Measurements from ENCODE around the gene LAPTM4A. TPM values are rescaled to one million over a fixed set of nuclear protein-coding genes. Genes with fewer than 3 reads are reported as not detected.
"Not testable (repeated sequence)": the region's sequence is repeated elsewhere in the genome, so short reads cannot be mapped to it uniquely, and the experiment has no call there.

The LAPTM4A gene
- total and polyA plus RNA-seq, 2 experiments from 2014 or later, result 255 to 455 TPM

- Histone ChIP-seq H4K20me1 (ENCODE audit: insufficient read depth, poor library complexity, severe bottlenecking) (no peaks in the 10 kb centered on the region), H3K9me3 (ENCODE audit: low read depth) (no peaks in the 10 kb centered on the region), H3K36me3 (replicated peaks; ENCODE audit: insufficient read depth, low read depth) (no peaks in the 10 kb centered on the region), H3K4me3 (no peak overlapping the region), H3K4me1 (ENCODE audit: insufficient read depth) (peaks cover 33% of the 10 kb centered on the region), H2AFZ (no peak overlapping the region), H3K4me2 (no peak overlapping the region), H3K27me3 (no peaks in the 10 kb centered on the region), H3K79me2 (no peaks in the 10 kb centered on the region), H3K9me2 (replicated peaks; ENCODE audit: insufficient read depth) (no peaks in the 10 kb centered on the region), H3K27ac (no peak overlapping the region)
- no peak for DNase-seq (ENCODE audit: low spot score)
- WGBS (ENCODE audit: low lambda C conversion rate, missing lambda C conversion rate), result 87% methylated on average over 8 of the region's 8 CpGs
- no peak for TF ChIP-seq EZH2 (IDR thresholded peaks at IDR 0.05; ENCODE audit: borderline replicate concordance)
- TF ChIP-seq EZH2phosphoT487 (IDR thresholded peaks at IDR 0.05; ENCODE audit: low read depth, severe bottlenecking, unreplicated experiment), result no peak
These were observed 23.5 kb upstream of the LAPTM4A start for GRCh38 chr2:20074901-20075300.

DNA sequence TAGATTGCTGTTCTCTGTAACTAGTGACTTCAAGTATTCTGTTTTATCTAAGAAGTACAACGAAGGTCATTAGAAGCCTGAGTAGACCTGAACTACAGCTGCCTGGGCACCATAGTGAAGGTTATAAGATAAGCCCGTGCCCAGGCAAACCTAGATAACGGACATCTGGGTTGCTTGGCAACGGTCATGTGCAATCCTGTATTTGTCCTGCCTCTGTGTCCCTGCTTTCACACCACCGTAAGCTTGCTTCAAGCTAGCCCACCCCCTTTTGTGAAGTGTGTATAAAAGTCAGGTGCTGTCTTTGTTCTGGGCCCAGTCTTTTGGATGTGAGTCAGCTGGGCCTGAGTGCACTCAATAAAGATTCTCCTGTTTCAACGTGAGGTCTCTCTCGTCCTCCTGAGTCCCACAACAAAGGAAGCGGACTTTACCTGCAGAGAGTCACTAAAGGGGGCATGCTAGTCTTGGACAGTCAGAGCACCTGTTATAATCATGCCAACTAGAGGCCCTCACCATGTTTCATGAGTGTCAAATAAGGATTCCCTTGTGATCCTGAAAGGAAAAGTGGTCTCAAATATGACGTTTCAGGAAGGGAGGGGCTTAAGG is 22.7 kb upstream of the LAPTM4A start:
- 47% methylated on average over 9 of the region's 9 CpGs for WGBS (ENCODE audit: low lambda C conversion rate, missing lambda C conversion rate)
- not testable (repeated sequence) for H2AFZ ChIP-seq; DNase-seq (ENCODE audit: low spot score); H3K9me2 ChIP-seq (replicated peaks; ENCODE audit: insufficient read depth); H3K4me3 ChIP-seq; H3K4me2 ChIP-seq; H3K27me3 ChIP-seq; H4K20me1 ChIP-seq (ENCODE audit: insufficient read depth, poor library complexity, severe bottlenecking); H3K36me3 ChIP-seq (replicated peaks; ENCODE audit: insufficient read depth, low read depth); H3K9me3 ChIP-seq (ENCODE audit: low read depth); H3K79me2 ChIP-seq
- H3K27ac ChIP-seq, result peak overlapping the region; percentile 95
- peaks cover 33% of the 10 kb centered on the region for H3K4me1 ChIP-seq (ENCODE audit: insufficient read depth)

- Histone ChIP-seq H3K9me3 (ENCODE audit: low read depth) (no peaks in the 10 kb centered on the region), H3K4me3 (no peak overlapping the region), H3K79me2 (no peaks in the 10 kb centered on the region), H3K4me2 (no peak overlapping the region), H3K4me1 (ENCODE audit: insufficient read depth) (peaks cover 33% of the 10 kb centered on the region), H2AFZ (no peak overlapping the region), H3K27ac (peak overlapping the region; percentile 95), H3K36me3 (replicated peaks; ENCODE audit: insufficient read depth, low read depth) (no peaks in the 10 kb centered on the region), H3K9me2 (replicated peaks; ENCODE audit: insufficient read depth) (no peaks in the 10 kb centered on the region), H4K20me1 (ENCODE audit: insufficient read depth, poor library complexity, severe bottlenecking) (no peaks in the 10 kb centered on the region), H3K27me3 (no peaks in the 10 kb centered on the region)
- no peak for DNase-seq (ENCODE audit: low spot score)
- WGBS (ENCODE audit: low lambda C conversion rate, missing lambda C conversion rate), result 84% methylated on average over 2 of the region's 2 CpGs
- TF ChIP-seq EZH2phosphoT487 (IDR thresholded peaks at IDR 0.05; ENCODE audit: low read depth, severe bottlenecking, unreplicated experiment) (no peak), EZH2 (IDR thresholded peaks at IDR 0.05; ENCODE audit: borderline replicate concordance) (no peak), CTCF (IDR thresholded peaks at IDR 0.05; ENCODE audit: poor library complexity) (no peak)
These were observed 22.0 kb upstream of the LAPTM4A start for GRCh38 chr2:20073460-20073859.

DNA sequence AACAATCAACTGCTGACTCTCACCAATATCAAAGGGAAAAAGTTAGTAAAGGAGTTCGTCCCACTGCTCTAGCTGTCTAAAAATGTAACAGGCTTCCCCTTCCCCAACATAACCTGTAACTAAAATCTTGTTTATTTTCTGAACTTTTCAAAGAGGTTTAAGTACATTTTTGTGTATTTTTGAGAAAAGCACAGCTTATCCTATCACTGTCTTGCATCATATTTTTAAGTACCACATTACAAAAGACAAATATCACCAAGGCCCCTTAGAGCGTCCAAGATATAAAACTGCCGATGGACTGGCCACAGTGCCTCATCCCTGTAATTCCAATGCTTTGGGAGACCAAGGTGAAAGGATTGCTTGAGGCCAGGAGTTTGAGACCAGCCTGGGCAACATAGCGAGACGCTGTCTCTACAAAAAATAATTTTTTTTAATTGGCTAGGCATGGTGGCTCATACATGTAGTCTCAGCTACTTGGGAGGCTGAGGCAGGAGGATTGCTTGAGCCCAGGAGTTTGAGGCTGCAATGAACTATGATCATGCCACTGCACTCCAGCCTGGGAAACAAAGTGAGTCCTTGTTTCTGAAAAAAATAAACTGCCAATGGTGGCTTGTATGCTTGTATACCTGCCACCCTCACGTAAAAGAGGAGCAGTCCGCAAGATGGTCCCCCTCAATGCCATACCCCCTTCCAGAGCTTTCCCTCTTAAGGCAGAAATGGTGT is 21.2 kb upstream of the LAPTM4A start:
- no peaks in the 10 kb centered on the region for H4K20me1 ChIP-seq (ENCODE audit: insufficient read depth, poor library complexity, severe bottlenecking)
- no peaks in the 10 kb centered on the region for H3K9me2 ChIP-seq (replicated peaks; ENCODE audit: insufficient read depth)
- WGBS (ENCODE audit: low lambda C conversion rate, missing lambda C conversion rate), result 79% methylated on average over 7 of the region's 7 CpGs
- H3K9me3 ChIP-seq (ENCODE audit: low read depth), result no peaks in the 10 kb centered on the region
- H2AFZ ChIP-seq, result peak overlapping the region; percentile 22
- no peak for TF ChIP-seq CTCF (IDR thresholded peaks at IDR 0.05; ENCODE audit: poor library complexity)
- peaks cover 33% of the 10 kb centered on the region for H3K4me1 ChIP-seq (ENCODE audit: insufficient read depth)
- no peaks in the 10 kb centered on the region for H3K27me3 ChIP-seq
- no peak overlapping the region for H3K4me3 ChIP-seq
- H3K4me2 ChIP-seq, result peak overlapping the region; percentile 68
- H3K27ac ChIP-seq, result peak overlapping the region; percentile 95
- H3K36me3 ChIP-seq (replicated peaks; ENCODE audit: insufficient read depth, low read depth), result no peaks in the 10 kb centered on the region
- DNase-seq (ENCODE audit: low spot score), result no peak
- H3K79me2 ChIP-seq, result no peaks in the 10 kb centered on the region
